Body of pancreas (tissue), 4 donors: ENCODE results near the gene HELZ. TPM values are rescaled to one million over a fixed set of nuclear protein-coding genes. Genes with fewer than 3 reads are reported as not detected.

Source experiments
- ATAC-seq: fragments of 150-250 bp; one replicate; pipeline ENCODE4 v1.9.1; 2016
- DNase-seq, 4 donors: peaks; one replicate each; pipeline ENCODE4 v3.0.0-alpha.2; 2019
- H3K27ac ChIP-seq, 4 donors: fragments of 200-600 bp; sonication (generic); 1 replicate in 3 of 4; 2 replicates in 1 of 4; pipeline versions ENCODE4 v1.5.1 to v1.6.1; 2016 to 2019; ENCODE audit warnings: mild to moderate bottlenecking in 1 of 4, mixed read lengths in 1 of 4, moderate library complexity in 1 of 4
- H3K27me3 ChIP-seq, 2 donors: fragments of 200-600 bp; sonication (generic); one replicate each; pipeline ENCODE4 v1.6.0; 2016; ENCODE audit warnings: mild to moderate bottlenecking in 1 of 2
- H3K36me3 ChIP-seq, 2 donors: fragments of 200-600 bp; sonication (generic); replicated peaks in 1 of 2; 2 replicates each; pipeline ENCODE4 v1.5.1; 2016; ENCODE audit warnings: low read depth in 2 of 2; ENCODE audit not compliant: insufficient read depth in 1 of 2
- H3K4me1 ChIP-seq: fragments of 200-600 bp; sonication (generic); one replicate; pipeline ENCODE4 v1.6.0; 2016
- H3K4me3 ChIP-seq, 2 donors: fragments of 200-600 bp; sonication (generic); 1 replicate in 1 of 2; 2 replicates in 1 of 2; pipeline ENCODE4 v1.5.1; 2016 to 2019
- H3K9me3 ChIP-seq, 3 donors: fragments of 200-600 bp; sonication (generic); 1 replicate in 2 of 3; 2 replicates in 1 of 3; pipeline ENCODE4 v1.5.1; 2016
- CTCF ChIP-seq, 7 experiments: fragments of 450-650 bp in 4 of 7; fragments of 200-600 bp in 3 of 7; sonication (generic) in 3 of 7; IDR thresholded peaks; one replicate each; pipeline ENCODE4 v1.5.1; 2016 to 2019; ENCODE audit warnings: antibody characterized with exemption in 7 of 7
- POLR2A ChIP-seq, 3 donors: fragments of 450-650 bp; IDR thresholded peaks; one replicate each; pipeline ENCODE4 v1.6.1; 2016; ENCODE audit warnings: antibody characterized with exemption in 3 of 3, mild to moderate bottlenecking in 2 of 3
- WGBS, 2 donors: methylation state at CpG; one replicate each; pipeline ENCODE4 v1.1.5; 2017; 5-methylcytosine and 5-hydroxymethylcytosine counted together
- intact Hi-C: fragments of 100-400 bp; cut with DNase I; formaldehyde crosslinking; loops from one replicate; pipeline ENCODE4 v1.15.1; 2023
- total RNA-seq, 2 donors: library from RNA; depleted of rRNA; stranded (reverse); fragments of >200 nt; gene quantifications; one replicate each; pipeline ENCODE4 v1.1.0, GENCODE V29; 2016

Gene HELZ
- total RNA-seq, 2 donors from 2014 or later = 21.0 to 34.6 TPM

GRCh38 chr17:67125417-67125816 is 119.6 kb downstream of the HELZ start:
- 9 to 30% methylated on average over 1 of the region's 1 CpG for WGBS, 2 donors
- H3K27ac ChIP-seq = peak overlapping the region; percentile 16 to 74 (median 46)

DNA sequence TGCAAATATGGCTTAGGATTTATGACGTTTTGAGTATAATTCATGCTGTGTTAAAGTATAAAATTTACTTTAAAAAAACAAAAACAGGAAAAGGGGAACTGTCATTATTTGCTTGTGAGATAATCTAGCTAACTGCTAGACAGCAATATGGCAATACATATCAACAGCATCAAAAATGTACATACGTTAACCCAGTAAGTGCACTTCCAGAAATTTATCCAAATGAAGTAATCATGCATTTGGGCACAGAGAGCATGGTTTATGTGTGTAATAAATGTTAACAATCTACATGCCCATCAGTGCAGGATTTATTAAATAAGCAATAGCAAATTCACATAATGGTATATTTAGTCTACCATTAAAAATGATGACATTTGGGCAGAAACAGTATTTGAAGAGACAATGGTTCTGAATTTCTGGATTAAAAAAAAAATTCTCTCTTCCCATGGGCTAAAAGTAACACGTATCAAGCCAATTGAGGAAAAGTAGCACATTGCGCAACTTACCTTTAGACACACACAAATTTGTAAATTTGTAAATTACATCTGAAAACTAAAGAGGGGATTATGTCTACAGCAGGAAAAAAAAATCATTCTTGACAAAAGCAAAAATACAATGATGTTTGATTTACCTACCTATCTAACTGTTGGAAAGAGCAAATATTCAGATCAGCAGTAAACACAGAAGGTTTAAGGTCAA is 120.4 kb downstream of the HELZ start:
- peaks cover 0 to 6% of the 10 kb centered on the region in 2 donors for H3K36me3 ChIP-seq
- intact Hi-C loops = no loop called here
- TF ChIP-seq CTCF (IDR thresholded peaks at IDR 0.05) = no peak
- H3K27me3 ChIP-seq = no peaks in the 10 kb centered on the region
- peak overlapping the region in 1 of 4 donors; percentile 65 for H3K27ac ChIP-seq
- no peaks in the 10 kb centered on the region for H3K9me3 ChIP-seq
- H3K4me3 ChIP-seq = no peak overlapping the region
- peaks cover 28% of the 10 kb centered on the region for H3K4me1 ChIP-seq
- DNase-seq = no peak
- 51 to 60% methylated on average over 4 of the region's 4 CpGs for WGBS, 2 donors
- no peak for ATAC-seq

More at GRCh38 chr17:67125417-67125816, 119.6 kb downstream of the HELZ start:
- H3K9me3 ChIP-seq = no peaks in the 10 kb centered on the region
- no peak overlapping the region for H3K4me3 ChIP-seq
- peaks cover 0 to 3% of the 10 kb centered on the region in 2 donors for H3K36me3 ChIP-seq
- peaks cover 28% of the 10 kb centered on the region for H3K4me1 ChIP-seq
- intact Hi-C loops = no loop called here
- ATAC-seq = peak; percentile 24
- no peaks in the 10 kb centered on the region for H3K27me3 ChIP-seq
- TF ChIP-seq POLR2A (IDR thresholded peaks at IDR 0.05) (no peak), CTCF (IDR thresholded peaks at IDR 0.05) (no peak)
- DNase-seq = no peak

DNA sequence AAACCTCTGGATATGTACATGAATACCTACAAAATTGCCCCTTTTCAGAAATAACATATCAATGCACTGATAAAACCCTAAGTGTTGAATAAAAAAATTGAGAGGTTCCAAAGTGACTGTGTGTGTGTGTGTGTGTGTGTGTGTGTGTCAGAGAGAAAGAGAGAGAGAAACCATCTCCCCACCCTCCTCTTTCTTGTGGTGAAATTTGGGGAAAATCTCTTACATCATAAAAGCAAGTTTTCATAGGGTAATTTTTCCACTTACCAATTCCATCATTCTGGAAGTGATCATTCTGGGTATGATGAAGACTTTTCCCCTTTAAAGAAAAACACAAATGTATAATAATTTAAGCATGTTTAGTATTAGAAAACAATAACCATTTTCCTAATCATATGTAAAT is 121.3 kb downstream of the HELZ start:
- DNase-seq = no peak
- ATAC-seq = no peak
- H3K4me1 ChIP-seq = peaks cover 28% of the 10 kb centered on the region
- H3K36me3 ChIP-seq = peaks cover 0 to 6% of the 10 kb centered on the region in 2 donors
- H3K27ac ChIP-seq = no peak overlapping the region
- TF ChIP-seq CTCF (IDR thresholded peaks at IDR 0.05) (no peak), POLR2A (IDR thresholded peaks at IDR 0.05) (no peak)
- no peaks in the 10 kb centered on the region for H3K9me3 ChIP-seq
- no peaks in the 10 kb centered on the region for H3K27me3 ChIP-seq
- H3K4me3 ChIP-seq = no peak overlapping the region
- intact Hi-C loops = no loop called here

- peak in 2 of 4 donors; percentile 10 to 19 for DNase-seq
- intact Hi-C loops = no loop called here
- Histone ChIP-seq H3K36me3 (peaks cover 0 to 3% of the 10 kb centered on the region in 2 donors), H3K27me3 (no peaks in the 10 kb centered on the region), H3K4me1 (peaks cover 21% of the 10 kb centered on the region), H3K27ac (peak overlapping the region in 1 of 4 donors; percentile 26), H3K4me3 (no peak overlapping the region), H3K9me3 (no peaks in the 10 kb centered on the region)
- ATAC-seq = no peak
- WGBS, 2 donors = 47 to 58% methylated on average over 5 of the region's 5 CpGs
- TF ChIP-seq CTCF (IDR thresholded peaks at IDR 0.05) (no peak), POLR2A (IDR thresholded peaks at IDR 0.05) (no peak)
Observed at GRCh38 chr17:67121316-67121891, 123.6 kb downstream of the HELZ start.

DNA sequence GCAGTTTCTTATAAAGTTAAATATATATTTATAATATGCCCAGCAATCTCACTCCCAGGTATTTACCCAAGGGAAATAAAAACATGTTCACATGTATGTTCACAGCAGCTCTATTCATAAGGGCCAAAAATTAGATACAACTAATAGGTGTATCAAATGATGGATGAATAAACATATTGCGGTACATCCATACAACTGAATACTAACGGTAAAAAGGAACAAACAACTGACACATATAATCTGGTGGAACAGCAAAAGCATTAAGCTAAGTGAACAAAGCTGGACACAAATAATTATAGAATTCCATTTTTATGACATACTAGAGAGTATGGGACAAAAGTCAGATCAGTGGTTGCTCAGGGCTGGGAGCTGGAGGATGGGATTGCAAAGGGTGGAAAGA is 125.9 kb downstream of the HELZ start:
- Histone ChIP-seq H3K27me3 (no peaks in the 10 kb centered on the region), H3K4me3 (no peak overlapping the region), H3K9me3 (no peaks in the 10 kb centered on the region), H3K36me3 (peaks cover 0 to 3% of the 10 kb centered on the region in 2 donors), H3K27ac (no peak overlapping the region), H3K4me1 (peaks cover 4% of the 10 kb centered on the region)
- TF ChIP-seq CTCF (IDR thresholded peaks at IDR 0.05) (no peak), POLR2A (IDR thresholded peaks at IDR 0.05) (no peak)
- intact Hi-C loops = no loop called here
- ATAC-seq = no peak
- DNase-seq = no peak
- WGBS, 2 donors = 98 to 100% methylated on average over 2 of the region's 2 CpGs
